Measurements from ENCODE around the gene ACTR2. TPM values are rescaled to one million over a fixed set of nuclear protein-coding genes. Genes with fewer than 3 reads are reported as not detected.
A peak's percentile ranks its signal among the peaks of the same experiment; 100 is the strongest.

Gene ACTR2
- total RNA-seq, 2 donors from 2014 or later: 254 to 256 TPM

- WGBS, 2 experiments (ENCODE audit: insufficient coverage in 1 of 2, insufficient read length in 1 of 2): 71 to 82% methylated on average over 5 of the region's 5 CpGs
- no peak overlapping the region for H3K27ac ChIP-seq (ENCODE audit: low read depth, low read length)
- Mint-ChIP-seq H3K9me3 (no peaks in the 10 kb centered on the region), H3K27me3 (ENCODE audit: insufficient read depth) (peaks cover 97% of the 10 kb centered on the region), H3K27ac (no peak overlapping the region), H3K36me3 (ENCODE audit: low read depth) (peaks cover 23% of the 10 kb centered on the region), H3K4me3 (no peak overlapping the region), H3K4me1 (peaks cover 29% of the 10 kb centered on the region)
- no peaks in the 10 kb centered on the region for H3K27me3 ChIP-seq (ENCODE audit: control insufficient read depth, insufficient read depth, low read length, poor library complexity, severe bottlenecking)
- H3K9ac ChIP-seq (ENCODE audit: extremely low read depth, low read length, poor library complexity, severe bottlenecking): no peak overlapping the region
- peaks cover 19% of the 10 kb centered on the region for H3K36me3 ChIP-seq (ENCODE audit: control insufficient read depth, insufficient read depth, low read length)
- peaks cover 6% of the 10 kb centered on the region for H3K4me1 ChIP-seq (ENCODE audit: control insufficient read depth, insufficient read depth, low read length)
- H3K4me3 ChIP-seq (ENCODE audit: low read length): no peak overlapping the region
- DNase-seq: no peak
- H3K9me3 ChIP-seq (ENCODE audit: control insufficient read depth, low read length): no peaks in the 10 kb centered on the region
- no peak for TF ChIP-seq CTCF (conservative IDR thresholded peaks at IDR 0.05)
Observed at GRCh38 chr2:65276609-65277008, 49.0 kb downstream of the ACTR2 start.

GRCh38 chr2:65277118-65277517 is 49.5 kb downstream of the ACTR2 start:
- Histone ChIP-seq H3K9me3 (ENCODE audit: control insufficient read depth, low read length) (no peaks in the 10 kb centered on the region), H3K9ac (ENCODE audit: extremely low read depth, low read length, poor library complexity, severe bottlenecking) (peak overlapping the region; percentile 7), H3K27me3 (ENCODE audit: control insufficient read depth, insufficient read depth, low read length, poor library complexity, severe bottlenecking) (no peaks in the 10 kb centered on the region), H3K4me3 (ENCODE audit: low read length) (no peak overlapping the region), H3K4me1 (ENCODE audit: control insufficient read depth, insufficient read depth, low read length) (peaks cover 6% of the 10 kb centered on the region), H3K27ac (ENCODE audit: low read depth, low read length) (no peak overlapping the region), H3K36me3 (ENCODE audit: control insufficient read depth, insufficient read depth, low read length) (peaks cover 14% of the 10 kb centered on the region)
- 31 to 41% methylated on average over 3 of the region's 3 CpGs for WGBS, 2 experiments (ENCODE audit: insufficient coverage in 1 of 2, insufficient read length in 1 of 2)
- Mint-ChIP-seq H3K27me3 (ENCODE audit: insufficient read depth) (peaks cover 96% of the 10 kb centered on the region), H3K27ac (peak overlapping the region; percentile 44), H3K36me3 (ENCODE audit: low read depth) (peaks cover 18% of the 10 kb centered on the region), H3K9me3 (no peaks in the 10 kb centered on the region), H3K4me3 (no peak overlapping the region), H3K4me1 (peaks cover 33% of the 10 kb centered on the region)
- no peak for DNase-seq
- no peak for TF ChIP-seq CTCF (conservative IDR thresholded peaks at IDR 0.05)

- H3K9me3 Mint-ChIP-seq: no peaks in the 10 kb centered on the region
Observed at GRCh38 chr2:65277791-65278483, 50.3 kb downstream of the ACTR2 start.

More at GRCh38 chr2:65277791-65278483, 50.3 kb downstream of the ACTR2 start:
- no peak overlapping the region for H3K4me3 ChIP-seq (ENCODE audit: low read length)
- no peaks in the 10 kb centered on the region for H3K9me3 ChIP-seq (ENCODE audit: control insufficient read depth, low read length)
- no peak overlapping the region for H3K27ac ChIP-seq (ENCODE audit: low read depth, low read length)
- Mint-ChIP-seq H3K27ac (no peak overlapping the region), H3K4me3 (no peak overlapping the region), H3K36me3 (ENCODE audit: low read depth) (peaks cover 10% of the 10 kb centered on the region), H3K27me3 (ENCODE audit: insufficient read depth) (peaks cover 91% of the 10 kb centered on the region), H3K4me1 (peaks cover 34% of the 10 kb centered on the region)
- H3K36me3 ChIP-seq (ENCODE audit: control insufficient read depth, insufficient read depth, low read length): peaks cover 7% of the 10 kb centered on the region
- no peak for DNase-seq
- 82 to 86% methylated on average over 4 to 5 of the region's 5 CpGs for WGBS, 2 experiments (ENCODE audit: insufficient coverage in 1 of 2, insufficient read length in 1 of 2)
- H3K27me3 ChIP-seq (ENCODE audit: control insufficient read depth, insufficient read depth, low read length, poor library complexity, severe bottlenecking): no peaks in the 10 kb centered on the region
- peaks cover 6% of the 10 kb centered on the region for H3K4me1 ChIP-seq (ENCODE audit: control insufficient read depth, insufficient read depth, low read length)
- H3K9ac ChIP-seq (ENCODE audit: extremely low read depth, low read length, poor library complexity, severe bottlenecking): no peak overlapping the region
- TF ChIP-seq CTCF (conservative IDR thresholded peaks at IDR 0.05): no peak
